ENCODE results near the gene SAFB2.

DNA sequence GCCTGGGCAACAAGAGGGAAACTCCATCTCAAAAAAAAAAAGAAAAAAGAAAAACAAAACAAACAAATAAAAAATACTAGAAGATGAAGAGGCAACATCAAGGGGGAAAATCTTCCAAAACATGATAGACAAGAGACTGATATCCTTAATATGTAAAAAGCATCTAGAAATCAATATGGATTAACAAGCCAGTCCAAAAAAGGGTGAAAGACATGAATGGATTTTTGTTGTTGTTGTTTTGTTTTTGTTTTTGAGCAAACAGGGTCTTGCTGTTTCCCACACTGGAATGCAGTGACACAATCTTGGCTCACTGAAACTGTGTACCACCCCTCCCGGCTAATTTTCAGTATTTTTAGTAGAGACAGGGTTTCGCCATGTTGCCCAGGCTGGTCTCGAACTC lies 50.8 kb downstream of the SAFB2 start:
- no peak for TF ChIP-seq POLR2A (IDR thresholded peaks at IDR 0.05)
- TF ChIP-seq, protein P1, sequence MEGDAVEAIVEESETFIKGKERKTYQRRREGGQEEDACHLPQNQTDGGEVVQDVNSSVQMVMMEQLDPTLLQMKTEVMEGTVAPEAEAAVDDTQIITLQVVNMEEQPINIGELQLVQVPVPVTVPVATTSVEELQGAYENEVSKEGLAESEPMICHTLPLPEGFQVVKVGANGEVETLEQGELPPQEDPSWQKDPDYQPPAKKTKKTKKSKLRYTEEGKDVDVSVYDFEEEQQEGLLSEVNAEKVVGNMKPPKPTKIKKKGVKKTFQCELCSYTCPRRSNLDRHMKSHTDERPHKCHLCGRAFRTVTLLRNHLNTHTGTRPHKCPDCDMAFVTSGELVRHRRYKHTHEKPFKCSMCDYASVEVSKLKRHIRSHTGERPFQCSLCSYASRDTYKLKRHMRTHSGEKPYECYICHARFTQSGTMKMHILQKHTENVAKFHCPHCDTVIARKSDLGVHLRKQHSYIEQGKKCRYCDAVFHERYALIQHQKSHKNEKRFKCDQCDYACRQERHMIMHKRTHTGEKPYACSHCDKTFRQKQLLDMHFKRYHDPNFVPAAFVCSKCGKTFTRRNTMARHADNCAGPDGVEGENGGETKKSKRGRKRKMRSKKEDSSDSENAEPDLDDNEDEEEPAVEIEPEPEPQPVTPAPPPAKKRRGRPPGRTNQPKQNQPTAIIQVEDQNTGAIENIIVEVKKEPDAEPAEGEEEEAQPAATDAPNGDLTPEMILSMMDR (IDR thresholded peaks at IDR 0.05): no peak
